SK-N-MC (cell line): ENCODE measurements around the gene RGS2.

Experiments
- DNase-seq: peaks from one replicate; pipeline ENCODE4 v3.0.0-alpha.2; 2011; ENCODE audit warnings: low read depth, low spot score
- H3K27ac ChIP-seq: fragments of 200-600 bp; sonication (generic); 2 replicates; pipeline ENCODE4 v1.5.1; 2016; ENCODE audit warnings: mixed run types
- H3K36me3 ChIP-seq: fragments of 200-600 bp; sonication (generic); 2 replicates; pipeline ENCODE4 v1.6.1; 2017; ENCODE audit warnings: antibody characterized with exemption, low read length, mixed read lengths; ENCODE audit not compliant: insufficient read depth
- H3K4me3 ChIP-seq: fragments of 200-600 bp; sonication (generic); 2 replicates; pipeline ENCODE4 v1.5.1; 2016
- H3K9ac ChIP-seq: fragments of 200-600 bp; sonication (generic); 2 replicates; pipeline ENCODE4 v1.8.0; 2017; ENCODE audit warnings: mixed run types, mixed read lengths; ENCODE audit not compliant: insufficient read length
- H3K9me3 ChIP-seq: fragments of 200-600 bp; sonication (generic); 2 replicates; pipeline ENCODE4 v1.6.1; 2017; ENCODE audit warnings: low read depth, mild to moderate bottlenecking, antibody characterized with exemption, low read length, moderate library complexity, mixed read lengths
- EZH2 ChIP-seq: fragments of 200-600 bp; sonication (generic); IDR thresholded peaks from one replicate; pipeline ENCODE4 v1.6.1; 2017; ENCODE audit warnings: antibody characterized with exemption
- FOXP2 ChIP-seq: optimal IDR thresholded peaks from 2 replicates; pipeline ENCODE3; 2011; ENCODE audit warnings: mild to moderate bottlenecking, moderate library complexity; ENCODE audit not compliant: insufficient read depth; ENCODE audit errors: extremely low read length, control extremely low read depth
- POLR2AphosphoS5 ChIP-seq: IDR thresholded peaks from 2 replicates; pipeline ENCODE4 v1.6.1; 2012; ENCODE audit warnings: mild to moderate bottlenecking, low read depth, low read length, borderline replicate concordance

Gene RGS2

GRCh38 chr1:192831706-192832355 lies 23.0 kb downstream of the RGS2 start:
- no peak for DNase-seq
- Histone ChIP-seq H3K9ac (no peak overlapping the region), H3K9me3 (no peaks in the 10 kb centered on the region), H3K36me3 (no peaks in the 10 kb centered on the region), H3K27ac (no peak overlapping the region), H3K4me3 (no peak overlapping the region)
- TF ChIP-seq EZH2 (no peak), POLR2AphosphoS5 (no peak), FOXP2 (no peak)

- H3K36me3 ChIP-seq: no peaks in the 10 kb centered on the region
These were observed 23.7 kb downstream of the RGS2 start for GRCh38 chr1:192832492-192832891.

GRCh38 chr1:192835116-192835515 lies 26.3 kb downstream of the RGS2 start:
- H3K9ac ChIP-seq: no peak overlapping the region
- TF ChIP-seq EZH2: no peak
- no peak for TF ChIP-seq POLR2AphosphoS5
- TF ChIP-seq FOXP2: no peak
- no peak overlapping the region for H3K27ac ChIP-seq
- H3K9me3 ChIP-seq: no peaks in the 10 kb centered on the region
- DNase-seq: no peak
- H3K36me3 ChIP-seq: no peaks in the 10 kb centered on the region
- no peak overlapping the region for H3K4me3 ChIP-seq

More at GRCh38 chr1:192832492-192832891, 23.7 kb downstream of the RGS2 start:
- Histone ChIP-seq H3K27ac (no peak overlapping the region), H3K9ac (no peak overlapping the region), H3K4me3 (no peak overlapping the region), H3K9me3 (no peaks in the 10 kb centered on the region)
- TF ChIP-seq EZH2: no peak
- no peak for DNase-seq

GRCh38 chr1:192839162-192840066 lies 30.6 kb downstream of the RGS2 start:
- Histone ChIP-seq H3K9ac (no peak overlapping the region), H3K36me3 (no peaks in the 10 kb centered on the region), H3K27ac (no peak overlapping the region), H3K9me3 (no peaks in the 10 kb centered on the region), H3K4me3 (no peak overlapping the region)
- TF ChIP-seq EZH2 (no peak), FOXP2 (no peak), POLR2AphosphoS5 (no peak)
- no peak for DNase-seq

GRCh38 chr1:192844360-192844759 lies 35.5 kb downstream of the RGS2 start:
- DNase-seq: no peak
- Histone ChIP-seq H3K4me3 (no peak overlapping the region), H3K9me3 (no peaks in the 10 kb centered on the region), H3K27ac (no peak overlapping the region), H3K9ac (no peak overlapping the region), H3K36me3 (no peaks in the 10 kb centered on the region)
- TF ChIP-seq EZH2: no peak
- TF ChIP-seq POLR2AphosphoS5: no peak
- TF ChIP-seq FOXP2: no peak

- TF ChIP-seq FOXP2: no peak
- no peak for TF ChIP-seq POLR2AphosphoS5
- no peak for TF ChIP-seq EZH2
- no peak overlapping the region for H3K9ac ChIP-seq
- no peak overlapping the region for H3K4me3 ChIP-seq
- no peaks in the 10 kb centered on the region for H3K36me3 ChIP-seq
- no peak for DNase-seq
- H3K27ac ChIP-seq: no peak overlapping the region
- no peaks in the 10 kb centered on the region for H3K9me3 ChIP-seq
These were observed 38.1 kb downstream of the RGS2 start for GRCh38 chr1:192846950-192847349.

DNA sequence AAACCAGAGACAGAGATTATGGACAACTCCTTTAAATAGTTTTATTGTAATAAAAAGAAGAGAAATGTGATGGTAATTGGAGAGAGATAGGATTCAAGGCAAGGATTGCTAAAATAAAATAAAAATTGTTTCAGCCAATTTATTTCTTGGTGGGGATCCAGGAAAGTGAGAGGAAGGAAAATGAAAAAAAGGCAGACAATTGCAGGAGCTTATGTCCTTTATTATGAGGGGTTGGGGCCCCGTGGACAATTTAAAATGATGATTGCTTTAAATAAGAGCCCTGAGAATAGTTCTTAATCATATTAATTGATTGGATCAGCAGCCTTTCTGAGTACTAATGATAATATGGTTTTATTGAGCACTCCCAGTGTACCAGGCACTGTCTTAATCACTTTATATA lies 40.2 kb downstream of the RGS2 start:
- no peak overlapping the region for H3K27ac ChIP-seq
- no peak for TF ChIP-seq POLR2AphosphoS5
- no peak for TF ChIP-seq FOXP2
- no peak for TF ChIP-seq EZH2
- no peaks in the 10 kb centered on the region for H3K36me3 ChIP-seq
- no peaks in the 10 kb centered on the region for H3K9me3 ChIP-seq
- H3K9ac ChIP-seq: no peak overlapping the region
- DNase-seq: no peak
- no peak overlapping the region for H3K4me3 ChIP-seq

GRCh38 chr1:192849442-192849841 lies 40.6 kb downstream of the RGS2 start:
- DNase-seq: no peak
- Histone ChIP-seq H3K9ac (no peak overlapping the region), H3K36me3 (no peaks in the 10 kb centered on the region), H3K4me3 (no peak overlapping the region), H3K27ac (no peak overlapping the region), H3K9me3 (no peaks in the 10 kb centered on the region)
- no peak for TF ChIP-seq POLR2AphosphoS5
- no peak for TF ChIP-seq EZH2
- TF ChIP-seq FOXP2: no peak
